Spinal cord (tissue), 10 donors: ENCODE measurements around the gene UBE2V1. TPM values are rescaled to one million over a fixed set of nuclear protein-coding genes. Genes with fewer than 3 reads are reported as not detected.

Source experiments
- DNase-seq, 6 donors: peaks; one replicate each; pipeline versions ENCODE4 v3.0.0 to v3.0.0-alpha.2; 2013 to 2015; ENCODE audit warnings: low spot score in 6 of 6, low read depth in 4 of 6
- H3K27ac ChIP-seq: one replicate; pipeline ENCODE4 v1.5.1; 2013; ENCODE audit warnings: low read depth, low read length, control low read depth
- H3K27me3 ChIP-seq: one replicate; pipeline ENCODE4 v1.6.1; 2013; ENCODE audit warnings: low read length; ENCODE audit not compliant: control insufficient read depth, insufficient read depth
- H3K36me3 ChIP-seq: one replicate; pipeline ENCODE4 v1.6.1; 2013; ENCODE audit warnings: low read length; ENCODE audit not compliant: control insufficient read depth, insufficient read depth
- H3K4me1 ChIP-seq: one replicate; pipeline ENCODE4 v1.6.1; 2013; ENCODE audit warnings: low read length; ENCODE audit not compliant: control insufficient read depth, insufficient read depth
- H3K4me3 ChIP-seq: one replicate; pipeline ENCODE4 v1.5.1; 2013; ENCODE audit warnings: low read depth, low read length, control low read depth
- H3K9me3 ChIP-seq: one replicate; pipeline ENCODE4 v1.6.1; 2013; ENCODE audit warnings: low read length; ENCODE audit not compliant: control insufficient read depth, insufficient read depth
- WGBS: methylation state at CpG from one replicate; pipeline ENCODE4 v1.1.5; 2013; ENCODE audit warnings: missing lambda C conversion rate; ENCODE audit not compliant: insufficient coverage; 5-methylcytosine and 5-hydroxymethylcytosine counted together
- polyA plus RNA-seq, 2 donors: library from polyadenylated mRNA; unstranded; fragments of 120-200 nt; gene quantifications; one replicate each; pipeline ENCODE4 v1.2.1, GENCODE V29; 2013; ENCODE audit not compliant: insufficient read length in 2 of 2
- total RNA-seq, 2 donors: library from RNA; depleted of rRNA in 1 of 2; stranded (reverse); fragments of 120-200 nt in 1 of 2; fragments of >200 nt in 1 of 2; gene quantifications; one replicate each; pipeline versions ENCODE4 v1.2.3 to v1.2.4, GENCODE V29; 2013 to 2014
- donor health status: healthy.

Gene UBE2V1
- total and polyA plus RNA-seq, 4 donors, result 47.8 to 174 (median 111) TPM

DNA sequence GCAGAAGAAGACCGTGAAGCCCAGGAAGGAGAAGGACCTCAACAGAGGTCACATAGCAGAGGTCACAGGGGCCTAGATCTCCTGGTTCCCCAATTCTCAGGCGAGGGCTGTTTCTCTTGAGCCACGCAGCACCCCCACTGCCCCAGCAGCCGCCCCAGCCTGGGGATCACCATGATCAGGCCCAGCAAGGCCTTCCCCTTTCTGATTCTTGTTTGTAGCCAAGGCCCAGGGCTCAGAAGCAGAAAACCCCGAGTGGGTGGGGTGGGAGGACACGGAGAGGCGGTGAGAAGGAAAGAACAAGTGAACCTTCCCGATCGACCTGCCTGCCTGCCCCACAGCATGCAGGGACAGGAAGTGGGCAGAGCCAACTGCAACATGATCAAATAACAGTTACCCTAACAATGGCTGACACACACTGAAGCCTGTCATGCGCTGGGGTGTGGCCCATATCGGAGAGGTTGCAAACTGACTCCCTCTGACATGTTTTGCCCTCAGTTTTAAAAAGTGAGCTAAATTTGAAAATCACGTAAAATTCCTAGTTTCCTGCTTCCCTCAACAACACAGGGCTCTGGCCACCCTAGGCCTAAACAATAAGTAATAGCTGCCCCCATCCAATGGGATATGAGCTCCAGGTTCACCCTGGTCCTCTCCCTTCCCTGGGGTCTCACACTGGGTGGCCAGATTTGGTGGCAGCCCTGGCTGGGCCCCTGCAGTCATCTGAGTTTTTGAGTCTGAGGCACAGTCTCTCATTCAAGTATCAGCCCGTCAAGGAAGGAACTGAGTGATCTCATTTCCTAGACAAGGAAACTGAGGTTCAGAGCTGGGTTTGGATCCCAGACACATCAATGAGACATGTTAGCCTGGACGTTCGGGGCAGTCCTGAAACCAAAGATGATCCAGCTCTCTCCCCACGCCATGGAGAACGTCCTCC lies 34.0 kb upstream of the UBE2V1 start:
- H3K27ac ChIP-seq, result no peak overlapping the region
- H3K36me3 ChIP-seq, result peaks cover 56% of the 10 kb centered on the region
- peaks cover 8% of the 10 kb centered on the region for H3K4me1 ChIP-seq
- WGBS, result 84% methylated on average over 12 of the region's 17 CpGs
- H3K27me3 ChIP-seq, result no peaks in the 10 kb centered on the region
- H3K9me3 ChIP-seq, result no peaks in the 10 kb centered on the region
- DNase-seq, result no peak
- no peak overlapping the region for H3K4me3 ChIP-seq

DNA sequence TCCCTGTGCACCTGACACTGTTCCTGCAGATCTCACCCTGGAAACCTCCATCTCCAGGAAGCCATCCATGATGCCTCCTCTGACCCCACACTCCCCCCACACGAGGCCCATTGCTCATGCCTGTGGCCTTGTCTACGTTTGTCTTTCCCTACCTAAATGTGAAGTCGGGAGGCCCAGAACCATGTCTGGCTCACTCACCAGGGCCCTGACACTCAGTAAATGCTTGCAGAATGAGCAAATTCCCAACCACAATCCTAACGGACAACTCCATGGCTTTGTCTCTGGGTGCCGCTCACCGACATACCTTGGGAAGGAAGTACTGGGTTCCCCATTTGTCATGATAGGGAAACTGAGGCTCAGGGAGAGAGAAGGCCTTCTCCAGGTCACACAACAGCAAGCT lies 33.3 kb upstream of the UBE2V1 start:
- Histone ChIP-seq H3K9me3 (no peaks in the 10 kb centered on the region), H3K27me3 (no peaks in the 10 kb centered on the region), H3K4me3 (no peak overlapping the region), H3K36me3 (peaks cover 62% of the 10 kb centered on the region), H3K27ac (no peak overlapping the region), H3K4me1 (peaks cover 3% of the 10 kb centered on the region)
- 95% methylated on average over 6 of the region's 6 CpGs for WGBS
- no peak for DNase-seq

DNA sequence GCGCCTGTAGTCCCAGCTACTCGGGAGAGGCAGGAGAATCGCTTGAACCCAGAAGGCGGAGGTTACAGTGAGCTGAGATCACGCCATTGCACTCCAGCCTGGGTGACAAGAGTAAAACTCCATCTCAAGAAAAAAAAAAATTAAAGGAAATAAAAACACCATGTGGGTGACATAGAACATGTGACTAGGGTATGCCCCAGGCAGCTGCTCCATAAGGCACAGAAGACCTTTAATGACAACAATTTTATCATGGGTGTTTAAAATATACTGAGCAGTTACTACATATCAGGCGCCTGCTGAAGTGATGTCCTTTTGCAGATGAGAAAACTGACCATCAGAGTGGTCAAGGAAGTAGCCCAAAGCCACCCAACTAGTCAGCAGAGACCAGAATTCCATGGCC lies 32.6 kb upstream of the UBE2V1 start:
- H3K27ac ChIP-seq, result no peak overlapping the region
- no peak overlapping the region for H3K4me3 ChIP-seq
- no peaks in the 10 kb centered on the region for H3K9me3 ChIP-seq
- H3K4me1 ChIP-seq, result peaks cover 3% of the 10 kb centered on the region
- H3K27me3 ChIP-seq, result no peaks in the 10 kb centered on the region
- 96% methylated on average over 5 of the region's 6 CpGs for WGBS
- no peak for DNase-seq
- H3K36me3 ChIP-seq, result peaks cover 63% of the 10 kb centered on the region

DNA sequence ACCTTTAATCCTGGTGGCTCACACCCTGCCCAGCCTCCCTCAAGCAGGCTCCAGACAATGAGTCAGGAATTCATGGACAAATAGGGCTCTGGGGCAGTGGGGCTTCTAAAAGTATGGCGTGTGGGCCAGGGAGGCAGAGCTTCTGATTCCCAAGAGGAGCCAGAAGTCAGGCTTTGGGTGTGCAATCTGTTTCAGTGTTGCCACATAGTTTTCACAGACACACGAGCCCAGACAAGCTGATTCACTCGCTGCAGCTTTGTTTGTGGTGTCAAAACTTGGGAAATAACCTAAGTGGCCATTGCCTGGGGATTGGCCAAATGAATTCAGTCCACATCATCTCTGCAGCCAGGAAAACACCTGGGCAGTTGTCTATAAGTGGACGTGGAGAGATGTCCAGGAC lies 31.4 kb upstream of the UBE2V1 start:
- H3K27me3 ChIP-seq, result no peaks in the 10 kb centered on the region
- WGBS, result 76% methylated on average over 3 of the region's 4 CpGs
- H3K27ac ChIP-seq, result no peak overlapping the region
- H3K9me3 ChIP-seq, result no peaks in the 10 kb centered on the region
- H3K4me3 ChIP-seq, result no peak overlapping the region
- H3K4me1 ChIP-seq, result peaks cover 4% of the 10 kb centered on the region
- peaks cover 64% of the 10 kb centered on the region for H3K36me3 ChIP-seq
- no peak for DNase-seq

DNA sequence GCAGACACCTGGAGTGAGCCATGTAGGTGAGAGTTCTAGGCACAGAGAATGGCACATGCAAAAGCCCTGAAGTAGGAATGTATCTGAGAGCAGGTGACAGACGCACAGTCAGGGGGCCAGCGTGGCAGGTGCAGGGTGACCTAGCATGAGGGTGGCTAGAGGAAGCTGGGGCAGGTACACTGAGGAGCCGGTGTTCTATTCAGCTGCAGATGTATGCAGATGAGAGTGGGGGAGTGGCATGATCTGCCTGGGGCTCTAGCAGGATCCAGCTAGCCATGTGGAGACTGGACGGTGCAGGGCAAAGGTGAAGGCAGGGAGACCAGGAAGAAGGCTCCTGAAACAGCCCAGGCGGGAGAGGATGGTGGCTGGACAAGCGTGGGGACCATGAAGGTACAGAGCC lies 29.9 kb upstream of the UBE2V1 start:
- WGBS, result 79% methylated on average over 6 of the region's 6 CpGs
- peaks cover 60% of the 10 kb centered on the region for H3K36me3 ChIP-seq
- no peak overlapping the region for H3K27ac ChIP-seq

DNA sequence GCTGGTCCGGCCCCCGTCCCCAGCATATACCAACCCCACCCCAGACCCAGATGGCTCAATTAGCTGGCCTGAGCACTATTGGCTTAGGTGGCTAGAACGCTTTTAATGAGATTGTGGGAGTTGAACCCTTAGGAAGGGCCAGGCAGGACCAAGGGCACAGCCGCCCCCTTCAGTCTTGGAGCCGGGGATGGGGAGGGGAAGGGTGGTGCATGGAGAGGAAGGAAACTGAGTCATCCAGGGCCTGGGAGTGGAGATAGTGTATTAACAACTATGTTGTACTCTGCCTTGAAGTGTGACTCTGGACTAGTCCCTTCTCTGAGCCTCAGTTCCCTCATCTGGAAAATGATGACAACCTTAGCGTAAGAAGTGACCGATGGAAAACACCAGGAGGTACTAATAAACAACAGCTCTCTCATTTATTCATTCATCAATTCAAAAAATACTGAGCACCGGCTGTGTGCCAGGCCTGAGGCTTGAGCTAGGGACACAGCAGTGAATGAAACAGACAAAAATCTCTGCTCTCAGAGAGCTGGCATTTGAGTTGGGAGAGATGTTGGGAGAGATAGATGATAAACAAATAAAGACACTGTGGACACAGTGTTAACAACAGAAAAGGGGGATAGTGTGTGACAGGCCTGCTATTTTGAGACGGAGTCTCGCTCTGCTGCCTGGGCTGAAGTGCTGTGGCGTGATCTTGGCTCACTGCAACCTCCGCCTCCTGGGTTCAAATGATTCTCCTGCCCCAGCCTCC lies 29.0 kb upstream of the UBE2V1 start:
- no peak for DNase-seq
- H3K9me3 ChIP-seq, result no peaks in the 10 kb centered on the region
- H3K4me3 ChIP-seq, result no peak overlapping the region
- peaks cover 17% of the 10 kb centered on the region for H3K4me1 ChIP-seq
- 98% methylated on average over 8 of the region's 12 CpGs for WGBS
- peaks cover 64% of the 10 kb centered on the region for H3K36me3 ChIP-seq
- no peaks in the 10 kb centered on the region for H3K27me3 ChIP-seq
- no peak overlapping the region for H3K27ac ChIP-seq

More for the DNA sequence above, 29.9 kb upstream of the UBE2V1 start:
- peaks cover 17% of the 10 kb centered on the region for H3K4me1 ChIP-seq
- DNase-seq, result no peak
- H3K9me3 ChIP-seq, result no peaks in the 10 kb centered on the region
- no peaks in the 10 kb centered on the region for H3K27me3 ChIP-seq
- H3K4me3 ChIP-seq, result no peak overlapping the region

DNA sequence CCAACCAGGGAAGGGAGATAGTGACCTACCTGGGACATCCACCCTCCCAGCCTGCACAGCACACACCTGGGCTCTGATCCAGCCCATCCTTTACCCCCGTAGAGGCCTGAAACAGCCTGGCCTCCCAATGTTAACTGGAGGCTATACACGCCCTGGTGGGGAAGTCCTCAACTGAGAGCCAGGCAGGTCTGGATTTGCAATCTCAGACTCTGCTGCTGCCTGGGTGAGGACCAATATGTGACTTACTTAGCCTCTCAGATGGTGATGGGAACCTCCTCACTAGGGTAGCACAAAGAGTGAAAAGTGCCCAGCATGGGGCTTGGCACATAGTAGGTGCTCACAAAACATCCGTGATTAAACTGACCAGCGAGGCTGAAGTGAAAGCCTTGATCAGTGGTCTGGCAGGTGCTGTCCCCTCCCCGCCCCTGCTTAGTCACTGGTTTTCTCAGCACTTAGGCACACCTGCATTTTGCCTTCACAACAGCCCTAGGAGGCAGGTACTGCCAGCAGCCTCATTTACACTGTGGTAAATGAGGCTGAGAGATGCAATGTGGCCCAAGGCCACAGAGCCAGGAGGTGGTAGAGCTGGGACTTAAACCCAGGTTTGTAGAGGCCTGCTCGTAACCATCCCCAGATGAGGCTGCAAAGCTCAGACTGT lies 28.2 kb upstream of the UBE2V1 start:
- DNase-seq, result no peak
- Histone ChIP-seq H3K9me3 (no peaks in the 10 kb centered on the region), H3K4me1 (peaks cover 17% of the 10 kb centered on the region), H3K27ac (no peak overlapping the region), H3K27me3 (no peaks in the 10 kb centered on the region), H3K4me3 (no peak overlapping the region), H3K36me3 (peaks cover 66% of the 10 kb centered on the region)
- 93% methylated on average over 5 of the region's 6 CpGs for WGBS

DNA sequence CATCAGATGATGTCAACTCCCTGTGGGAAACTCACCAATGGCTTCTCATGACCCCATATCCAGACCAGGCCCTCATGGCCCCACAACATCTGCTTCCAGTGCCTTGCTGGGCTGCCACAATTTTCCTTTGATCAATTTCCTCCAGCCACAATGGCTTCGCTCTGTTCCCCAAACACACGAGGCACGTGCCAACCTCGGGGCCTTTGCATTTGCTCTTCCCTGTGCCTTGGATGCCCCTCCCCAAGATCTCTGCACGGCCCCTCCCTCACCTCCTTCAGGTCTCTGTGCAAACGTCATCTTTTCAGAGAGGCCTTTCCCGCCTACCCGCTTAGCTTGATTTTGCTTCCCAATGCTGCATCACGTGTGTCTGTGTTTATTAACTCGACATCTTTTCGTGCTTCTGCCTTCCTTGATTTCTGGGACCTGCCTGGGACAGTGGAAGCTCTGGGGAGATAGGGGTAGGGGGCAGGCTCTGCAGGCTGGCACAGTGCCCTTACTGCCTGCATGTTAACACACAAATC lies 27.4 kb upstream of the UBE2V1 start:
- peaks cover 17% of the 10 kb centered on the region for H3K4me1 ChIP-seq

More for the DNA sequence above, 27.4 kb upstream of the UBE2V1 start:
- DNase-seq, result no peak
- Histone ChIP-seq H3K27me3 (no peaks in the 10 kb centered on the region), H3K4me3 (no peak overlapping the region), H3K9me3 (no peaks in the 10 kb centered on the region), H3K36me3 (peaks cover 62% of the 10 kb centered on the region), H3K27ac (no peak overlapping the region)
- WGBS, result 93% methylated on average over 11 of the region's 11 CpGs
